PC-3 (cell line): Measurements from ENCODE around the gene RTN4RL1.

Source experiments
- EZH2phosphoT487 ChIP-seq: fragments of 300-600 bp; sonication (generic); IDR thresholded peaks from 2 replicates; pipeline ENCODE4 v1.6.1; 2018; ENCODE audit warnings: mild to moderate bottlenecking, antibody characterized with exemption, low read length, borderline replicate concordance
- TF ChIP-seq, protein P1 (sequence below): fragments of 300-600 bp; sonication (generic); conservative IDR thresholded peaks from 2 replicates; pipeline ENCODE4 v1.5.1; 2017; ENCODE audit warnings: antibody characterized with exemption, low read depth, mild to moderate bottlenecking, low read length

DNA sequence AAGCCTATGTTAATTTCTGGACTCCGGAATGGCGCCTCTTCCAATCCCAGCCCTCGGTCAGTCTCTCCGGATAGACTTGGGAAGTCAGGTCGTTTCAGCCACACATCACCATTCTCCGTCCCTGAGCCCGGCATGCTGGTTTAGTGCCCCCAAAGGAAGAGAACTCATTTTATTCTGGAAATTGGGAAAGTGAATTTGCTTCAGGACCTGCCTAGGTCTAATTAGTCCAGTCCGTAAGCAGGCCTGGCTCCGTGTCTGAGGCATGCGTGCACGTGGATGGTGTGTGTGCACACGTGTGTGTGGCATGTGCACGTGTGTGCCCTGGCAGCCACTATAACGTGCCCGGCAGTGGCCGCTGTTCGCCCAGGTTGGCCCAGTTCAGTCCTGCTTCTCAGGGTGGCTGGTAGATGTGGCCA is 117.9 kb downstream of the RTN4RL1 start:
- TF ChIP-seq, protein P1, sequence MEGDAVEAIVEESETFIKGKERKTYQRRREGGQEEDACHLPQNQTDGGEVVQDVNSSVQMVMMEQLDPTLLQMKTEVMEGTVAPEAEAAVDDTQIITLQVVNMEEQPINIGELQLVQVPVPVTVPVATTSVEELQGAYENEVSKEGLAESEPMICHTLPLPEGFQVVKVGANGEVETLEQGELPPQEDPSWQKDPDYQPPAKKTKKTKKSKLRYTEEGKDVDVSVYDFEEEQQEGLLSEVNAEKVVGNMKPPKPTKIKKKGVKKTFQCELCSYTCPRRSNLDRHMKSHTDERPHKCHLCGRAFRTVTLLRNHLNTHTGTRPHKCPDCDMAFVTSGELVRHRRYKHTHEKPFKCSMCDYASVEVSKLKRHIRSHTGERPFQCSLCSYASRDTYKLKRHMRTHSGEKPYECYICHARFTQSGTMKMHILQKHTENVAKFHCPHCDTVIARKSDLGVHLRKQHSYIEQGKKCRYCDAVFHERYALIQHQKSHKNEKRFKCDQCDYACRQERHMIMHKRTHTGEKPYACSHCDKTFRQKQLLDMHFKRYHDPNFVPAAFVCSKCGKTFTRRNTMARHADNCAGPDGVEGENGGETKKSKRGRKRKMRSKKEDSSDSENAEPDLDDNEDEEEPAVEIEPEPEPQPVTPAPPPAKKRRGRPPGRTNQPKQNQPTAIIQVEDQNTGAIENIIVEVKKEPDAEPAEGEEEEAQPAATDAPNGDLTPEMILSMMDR, result no peak
- TF ChIP-seq EZH2phosphoT487, result no peak
